IMR-90 (cell line): ENCODE data around the gene MMP14. TPM values are rescaled to one million over a fixed set of nuclear protein-coding genes. Genes with fewer than 3 reads are reported as not detected.
A peak's percentile ranks its signal among the peaks of the same experiment; 100 is the strongest.

Experiments
- ATAC-seq: fragments of 200-7000 bp; cut with Tn5 transposase; 2 replicates; pipeline ENCODE4 v1.9.1; 2020; ENCODE audit warnings: low read depth, mild to moderate bottlenecking, moderate library complexity
- BruUV-seq: library from RNA; stranded (reverse); fragments of 400-500 nt; replicated peaks from 2 replicates; lab custom pipeline; 2021; lab: Mats Ljungman, UMichigan
- CTCF ChIA-PET: fragments of 300-600 bp; formaldehyde crosslinking; extraction: SDS; loops from one replicate; lab custom pipeline; 2021; ENCODE audit warnings: antibody characterized with exemption; lab: Yijun Ruan, JAX
- POLR2A ChIA-PET: fragments of 300-600 bp; sonication (Branson Sonifier 250); formaldehyde crosslinking; loops from one replicate; lab custom pipeline; 2022; ENCODE audit warnings: antibody characterized with exemption; ENCODE audit not compliant: unreplicated experiment; lab: Charles Lee
- DNase-seq: peaks from one replicate; pipeline ENCODE4 v3.0.0; 2013
- H2AFZ ChIP-seq: replicated peaks from 2 replicates; pipeline ENCODE3; 2013; ENCODE audit warnings: low read length, mild to moderate bottlenecking; ENCODE audit not compliant: poor library complexity
- H2AK5ac ChIP-seq: 2 replicates; pipeline ENCODE4 v1.6.1; 2013; ENCODE audit warnings: low read depth, low read length, inconsistent platforms
- H2AK9ac ChIP-seq: replicated peaks from 2 replicates; pipeline ENCODE3; 2013; ENCODE audit warnings: mild to moderate bottlenecking, low read depth, low read length, moderate library complexity; ENCODE audit not compliant: poor library complexity
- H2BK120ac ChIP-seq: 2 replicates; pipeline ENCODE4 v1.6.1; 2013; ENCODE audit warnings: low read depth, low read length, inconsistent platforms
- H2BK15ac ChIP-seq: 3 replicates; pipeline ENCODE4 v1.6.1; 2013; ENCODE audit warnings: low read depth, low read length, inconsistent platforms
- H2BK20ac ChIP-seq: 2 replicates; pipeline ENCODE4 v1.6.1; 2013; ENCODE audit warnings: low read depth, mild to moderate bottlenecking, inconsistent platforms, low read length, moderate library complexity
- H2BK5ac ChIP-seq: 2 replicates; pipeline ENCODE4 v1.6.1; 2013; ENCODE audit warnings: mild to moderate bottlenecking, low read depth, low read length, inconsistent platforms; ENCODE audit not compliant: poor library complexity, severe bottlenecking
- H3K14ac ChIP-seq: replicated peaks from 2 replicates; pipeline ENCODE4 v1.6.1; 2013; ENCODE audit warnings: low read depth, low read length, inconsistent platforms
- H3K18ac ChIP-seq: 2 replicates; pipeline ENCODE4 v1.6.1; 2013; ENCODE audit warnings: low read depth, low read length, control low read depth
- H3K23ac ChIP-seq: 2 replicates; pipeline ENCODE4 v1.6.1; 2013; ENCODE audit warnings: low read depth, low read length, inconsistent platforms
- H3K27ac ChIP-seq: 2 replicates; pipeline ENCODE4 v1.5.1; 2013; ENCODE audit warnings: mild to moderate bottlenecking, control low read depth, low read length; ENCODE audit not compliant: insufficient read depth
- H3K27me3 ChIP-seq: 2 replicates; pipeline ENCODE4 v1.6.1; 2013; ENCODE audit warnings: low read length; ENCODE audit not compliant: control insufficient read depth, insufficient read depth
- H3K36me3 ChIP-seq: 2 replicates; pipeline ENCODE4 v1.6.1; 2013; ENCODE audit warnings: low read length, mixed read lengths; ENCODE audit not compliant: control insufficient read depth, insufficient read depth
- H3K4ac ChIP-seq: 2 replicates; pipeline ENCODE4 v1.6.1; 2013; ENCODE audit warnings: low read depth, low read length, inconsistent platforms
- H3K4me1 ChIP-seq: 2 replicates; pipeline ENCODE4 v1.6.1; 2013; ENCODE audit warnings: low read length, mixed read lengths; ENCODE audit not compliant: control insufficient read depth, insufficient read depth
- H3K4me2 ChIP-seq: 2 replicates; pipeline ENCODE4 v1.6.1; 2013; ENCODE audit warnings: low read depth, mild to moderate bottlenecking, control low read depth, low read length, moderate library complexity
- H3K4me3 ChIP-seq: 2 replicates; pipeline ENCODE4 v1.5.1; 2013; ENCODE audit warnings: low read depth, mild to moderate bottlenecking, control low read depth, low read length, moderate library complexity; ENCODE audit not compliant: insufficient read depth
- H3K56ac ChIP-seq: 2 replicates; pipeline ENCODE4 v1.6.1; 2013; ENCODE audit warnings: low read length, inconsistent platforms; ENCODE audit not compliant: insufficient read depth; ENCODE audit errors: extremely low read depth
- H3K79me1 ChIP-seq, 2 experiments: 2 replicates each; pipeline ENCODE4 v1.6.1; 2013; ENCODE audit warnings: low read length in 2 of 2, inconsistent platforms in 1 of 2, low read depth in 1 of 2
- H3K9ac ChIP-seq: 2 replicates; pipeline ENCODE4 v1.6.1; 2013; ENCODE audit warnings: low read depth, low read length, control low read depth
- H3K9me1 ChIP-seq: 2 replicates; pipeline ENCODE4 v1.6.1; 2013; ENCODE audit warnings: low read length, inconsistent platforms; ENCODE audit not compliant: insufficient read depth
- H3K9me3 ChIP-seq: 2 replicates; pipeline ENCODE4 v1.6.1; 2013; ENCODE audit warnings: low read length; ENCODE audit not compliant: control insufficient read depth, insufficient read depth
- H4K20me1 ChIP-seq: 2 replicates; pipeline ENCODE4 v1.6.1; 2013; ENCODE audit warnings: low read length, inconsistent platforms; ENCODE audit not compliant: insufficient read depth
- H4K5ac ChIP-seq: 2 replicates; pipeline ENCODE4 v1.6.1; 2013; ENCODE audit warnings: mild to moderate bottlenecking, low read depth, low read length, control low read depth
- H4K8ac ChIP-seq, 2 experiments: 2 replicates each; pipeline ENCODE4 v1.6.1; 2013; ENCODE audit warnings: low read depth in 2 of 2, low read length in 2 of 2, control low read depth in 1 of 2, inconsistent platforms in 1 of 2
- H4K91ac ChIP-seq: 2 replicates; pipeline ENCODE4 v1.6.1; 2013; ENCODE audit warnings: low read depth, low read length, inconsistent platforms; ENCODE audit not compliant: insufficient read depth
- BHLHE40 ChIP-seq: fragments of 150-350 bp; IDR thresholded peaks from 2 replicates; pipeline ENCODE4 v1.6.1; 2016; ENCODE audit warnings: mild to moderate bottlenecking, low read depth, low read length
- CEBPB ChIP-seq: IDR thresholded peaks from 2 replicates; pipeline ENCODE4 v1.6.1; 2012; ENCODE audit warnings: low read depth, low read length, improper control_type of control experiment
- WGBS, 2 experiments: methylation state at CpG; one replicate each; pipeline versions ENCODE4 v1.1.5 to v1.1.7; 2013; ENCODE audit warnings: missing lambda C conversion rate in 2 of 2; ENCODE audit not compliant: insufficient read length in 1 of 2; ENCODE audit errors: extremely low coverage in 2 of 2; 5-methylcytosine and 5-hydroxymethylcytosine counted together
- dilution Hi-C: fragments of 300-500 bp; cut with HindIII; formaldehyde crosslinking; loops from one replicate; pipeline ENCODE4 v1.14.3; 2018; ENCODE audit warnings: low sequenced_read_pairs; ENCODE audit not compliant: unreplicated experiment
- in situ Hi-C: fragments of 300-500 bp; cut with MboI; formaldehyde crosslinking; loops from 3 replicates; pipeline ENCODE4 v1.14.3; 2019; ENCODE audit warnings: low sequenced_read_pairs, inconsistent platforms, mixed read lengths
- intact Hi-C: fragments of 100-400 bp; cut with micrococcal nuclease; formaldehyde crosslinking; loops from 2 replicates; pipeline ENCODE4 v1.10.0; 2022
- polyA plus RNA-seq, 3 experiments: library from polyadenylated mRNA; depleted of rRNA; stranded (reverse); fragments of >200 nt; gene quantifications; 2 replicates each; pipeline ENCODE4 v1.2.3, GENCODE V29; 2012; ENCODE audit warnings: low replicate concordance in 1 of 3
- total RNA-seq: library from RNA; depleted of rRNA; stranded (reverse); fragments of >200 nt; gene quantifications from 2 replicates; pipeline ENCODE4 v1.2.3, GENCODE V29; 2012
- TF ChIP-seq, protein P1 (sequence below): fragments of 150-350 bp; IDR thresholded peaks from 2 replicates; pipeline ENCODE4 v1.6.1; 2017; ENCODE audit warnings: mild to moderate bottlenecking, antibody characterized with exemption, low read length, low read depth

The MMP14 gene
- total and polyA plus RNA-seq, 2 of the 4 experiments (the other 2 are of a cell fraction), result 156 to 315 TPM

DNA sequence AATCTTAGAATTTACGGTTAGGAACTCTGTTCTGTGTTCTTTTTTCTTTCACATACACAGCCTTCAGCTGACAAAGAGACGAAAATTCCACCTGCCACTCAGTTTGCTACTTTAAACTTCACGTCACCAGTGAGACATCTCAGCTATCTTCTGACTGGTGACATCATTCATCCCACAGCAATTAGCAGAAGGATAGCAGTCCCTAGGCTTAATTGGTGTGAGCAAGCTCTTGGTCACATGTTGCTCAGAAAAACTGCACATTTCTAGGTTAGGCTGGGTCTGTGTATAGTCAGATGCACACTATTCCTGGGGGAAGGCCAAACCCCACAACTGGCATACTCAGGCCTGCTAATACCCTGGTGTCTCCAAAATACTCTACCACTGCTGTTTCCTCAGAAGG, 45.1 kb upstream of the MMP14 start:
- BruUV-seq, result no TSS peak
- intact Hi-C loops, result no loop called here
- Histone ChIP-seq H4K20me1 (no peaks in the 10 kb centered on the region), H2AK5ac (no peak overlapping the region), H2BK5ac (no peak overlapping the region), H2BK20ac (no peak overlapping the region), H2BK15ac (no peak overlapping the region), H3K27ac (no peak overlapping the region), H3K4me2 (no peak overlapping the region), H3K79me1 (no peaks in the 10 kb centered on the region), H3K56ac (no peak overlapping the region), H2AFZ (peak overlapping the region; percentile 81), H3K36me3 (no peaks in the 10 kb centered on the region), H2AK9ac (peak overlapping the region; percentile 50), H4K8ac (no peak overlapping the region), H3K14ac (no peak overlapping the region), H3K9me3 (no peaks in the 10 kb centered on the region), H3K27me3 (peaks cover 5% of the 10 kb centered on the region), H3K4me3 (no peak overlapping the region), H3K9me1 (peaks cover 4% of the 10 kb centered on the region; the same call in 1 of the 2 replicates), H3K4me1 (no peaks in the 10 kb centered on the region), H3K18ac (no peak overlapping the region), H3K9ac (no peak overlapping the region), H3K23ac (no peak overlapping the region), H2BK120ac (no peak overlapping the region), H4K5ac (no peak overlapping the region), H3K4ac (no peak overlapping the region), H4K91ac (no peak overlapping the region)
- TF ChIP-seq BHLHE40 (no peak; the same call in 1 of the 2 replicates), CEBPB (peak; percentile 32; the same call in 1 of the 2 replicates)
- TF ChIP-seq, protein P1, sequence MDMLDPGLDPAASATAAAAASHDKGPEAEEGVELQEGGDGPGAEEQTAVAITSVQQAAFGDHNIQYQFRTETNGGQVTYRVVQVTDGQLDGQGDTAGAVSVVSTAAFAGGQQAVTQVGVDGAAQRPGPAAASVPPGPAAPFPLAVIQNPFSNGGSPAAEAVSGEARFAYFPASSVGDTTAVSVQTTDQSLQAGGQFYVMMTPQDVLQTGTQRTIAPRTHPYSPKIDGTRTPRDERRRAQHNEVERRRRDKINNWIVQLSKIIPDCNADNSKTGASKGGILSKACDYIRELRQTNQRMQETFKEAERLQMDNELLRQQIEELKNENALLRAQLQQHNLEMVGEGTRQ, result peak; percentile 90
- CTCF ChIA-PET, result no interaction called here
- dilution Hi-C loops, result no loop called here
- DNase-seq (peak; percentile 91), ATAC-seq (peak; percentile 97)
- POLR2A ChIA-PET, result no interaction called here
- in situ Hi-C loops, result no loop called here
- no CpG with 5 or more reads among the region's 3 CpGs for WGBS, 2 experiments
